ENCODE results near the gene EIF3F.

The EIF3F gene

GRCh38 chr11:8036002-8036802 lies 49.1 kb downstream of the EIF3F start:
- no peak overlapping the region for H3K9ac ChIP-seq (ENCODE audit: low read depth, low read length)
- H3K27ac ChIP-seq (ENCODE audit: low read length), result no peak overlapping the region

GRCh38 chr11:8036986-8037385 lies 49.8 kb downstream of the EIF3F start:
- Histone ChIP-seq H3K27me3 (ENCODE audit: insufficient read depth, low read length) (peaks cover 18% of the 10 kb centered on the region), H3K9ac (ENCODE audit: low read depth, low read length) (no peak overlapping the region), H3K27ac (ENCODE audit: low read length) (no peak overlapping the region), H3K9me3 (ENCODE audit: insufficient read depth, low read depth, low read length) (no peaks in the 10 kb centered on the region), H3K4me3 (ENCODE audit: low read length) (no peak overlapping the region), H3K36me3 (ENCODE audit: insufficient read depth, low read depth, low read length) (no peaks in the 10 kb centered on the region), H3K4me1 (ENCODE audit: insufficient read depth, low read length) (no peaks in the 10 kb centered on the region)

More at GRCh38 chr11:8036002-8036802, 49.1 kb downstream of the EIF3F start:
- Histone ChIP-seq H3K4me1 (ENCODE audit: insufficient read depth, low read length) (no peaks in the 10 kb centered on the region), H3K27me3 (ENCODE audit: insufficient read depth, low read length) (peaks cover 18% of the 10 kb centered on the region), H3K36me3 (ENCODE audit: insufficient read depth, low read depth, low read length) (no peaks in the 10 kb centered on the region), H3K9me3 (ENCODE audit: insufficient read depth, low read depth, low read length) (no peaks in the 10 kb centered on the region), H3K4me3 (ENCODE audit: low read length) (no peak overlapping the region)

- H3K36me3 ChIP-seq (ENCODE audit: insufficient read depth, low read depth, low read length), result no peaks in the 10 kb centered on the region
- no peak overlapping the region for H3K4me3 ChIP-seq (ENCODE audit: low read length)
- H3K27me3 ChIP-seq (ENCODE audit: insufficient read depth, low read length), result 0 out of 2 replicates have a peak, but pooled peaks cover 6% of the 10 kb centered on the region
- no peaks in the 10 kb centered on the region for H3K4me1 ChIP-seq (ENCODE audit: insufficient read depth, low read length)
- no peak overlapping the region for H3K27ac ChIP-seq (ENCODE audit: low read length)
- no peak overlapping the region for H3K9ac ChIP-seq (ENCODE audit: low read depth, low read length)
- H3K9me3 ChIP-seq (ENCODE audit: insufficient read depth, low read depth, low read length), result no peaks in the 10 kb centered on the region
Observed at GRCh38 chr11:8038393-8038792, 51.3 kb downstream of the EIF3F start.

GRCh38 chr11:8038811-8039529 lies 51.8 kb downstream of the EIF3F start:
- H3K27me3 ChIP-seq (ENCODE audit: insufficient read depth, low read length), result 0 out of 2 replicates have a peak, but pooled peaks cover 6% of the 10 kb centered on the region

GRCh38 chr11:8039530-8040260 lies 52.6 kb downstream of the EIF3F start:
- Histone ChIP-seq H3K27me3 (ENCODE audit: insufficient read depth, low read length) (0 out of 2 replicates have a peak, but pooled peaks cover 6% of the 10 kb centered on the region), H3K9me3 (ENCODE audit: insufficient read depth, low read depth, low read length) (no peaks in the 10 kb centered on the region), H3K4me1 (ENCODE audit: insufficient read depth, low read length) (no peaks in the 10 kb centered on the region), H3K27ac (ENCODE audit: low read length) (no peak overlapping the region), H3K36me3 (ENCODE audit: insufficient read depth, low read depth, low read length) (no peaks in the 10 kb centered on the region), H3K9ac (ENCODE audit: low read depth, low read length) (no peak overlapping the region), H3K4me3 (ENCODE audit: low read length) (no peak overlapping the region)

More at GRCh38 chr11:8038811-8039529, 51.8 kb downstream of the EIF3F start:
- Histone ChIP-seq H3K36me3 (ENCODE audit: insufficient read depth, low read depth, low read length) (no peaks in the 10 kb centered on the region), H3K4me3 (ENCODE audit: low read length) (no peak overlapping the region), H3K4me1 (ENCODE audit: insufficient read depth, low read length) (no peaks in the 10 kb centered on the region), H3K9me3 (ENCODE audit: insufficient read depth, low read depth, low read length) (no peaks in the 10 kb centered on the region), H3K9ac (ENCODE audit: low read depth, low read length) (no peak overlapping the region), H3K27ac (ENCODE audit: low read length) (no peak overlapping the region)

- Histone ChIP-seq H3K27ac (ENCODE audit: low read length) (no peak overlapping the region), H3K4me3 (ENCODE audit: low read length) (no peak overlapping the region), H3K27me3 (ENCODE audit: insufficient read depth, low read length) (0 out of 2 replicates have a peak, but pooled peaks cover 6% of the 10 kb centered on the region)
Observed at GRCh38 chr11:8040261-8040920, 53.3 kb downstream of the EIF3F start.

GRCh38 chr11:8040921-8041285 lies 53.8 kb downstream of the EIF3F start:
- Histone ChIP-seq H3K36me3 (ENCODE audit: insufficient read depth, low read depth, low read length) (no peaks in the 10 kb centered on the region), H3K27me3 (ENCODE audit: insufficient read depth, low read length) (0 out of 2 replicates have a peak, but pooled peaks cover 6% of the 10 kb centered on the region), H3K4me1 (ENCODE audit: insufficient read depth, low read length) (no peaks in the 10 kb centered on the region), H3K9me3 (ENCODE audit: insufficient read depth, low read depth, low read length) (no peaks in the 10 kb centered on the region), H3K4me3 (ENCODE audit: low read length) (no peak overlapping the region), H3K27ac (ENCODE audit: low read length) (no peak overlapping the region), H3K9ac (ENCODE audit: low read depth, low read length) (no peak overlapping the region)

More at GRCh38 chr11:8040261-8040920, 53.3 kb downstream of the EIF3F start:
- Histone ChIP-seq H3K36me3 (ENCODE audit: insufficient read depth, low read depth, low read length) (no peaks in the 10 kb centered on the region), H3K9ac (ENCODE audit: low read depth, low read length) (no peak overlapping the region), H3K4me1 (ENCODE audit: insufficient read depth, low read length) (no peaks in the 10 kb centered on the region), H3K9me3 (ENCODE audit: insufficient read depth, low read depth, low read length) (no peaks in the 10 kb centered on the region)

GRCh38 chr11:8041576-8041975 lies 54.4 kb downstream of the EIF3F start:
- Histone ChIP-seq H3K9me3 (ENCODE audit: insufficient read depth, low read depth, low read length) (no peaks in the 10 kb centered on the region), H3K27me3 (ENCODE audit: insufficient read depth, low read length) (0 out of 2 replicates have a peak, but pooled peaks cover 4% of the 10 kb centered on the region), H3K4me1 (ENCODE audit: insufficient read depth, low read length) (no peaks in the 10 kb centered on the region), H3K9ac (ENCODE audit: low read depth, low read length) (no peak overlapping the region), H3K4me3 (ENCODE audit: low read length) (no peak overlapping the region), H3K36me3 (ENCODE audit: insufficient read depth, low read depth, low read length) (no peaks in the 10 kb centered on the region), H3K27ac (ENCODE audit: low read length) (no peak overlapping the region)

- H3K27me3 ChIP-seq (ENCODE audit: insufficient read depth, low read length), result no peaks in the 10 kb centered on the region
- H3K4me1 ChIP-seq (ENCODE audit: insufficient read depth, low read length), result no peaks in the 10 kb centered on the region
- no peak overlapping the region for H3K9ac ChIP-seq (ENCODE audit: low read depth, low read length)
- no peak overlapping the region for H3K4me3 ChIP-seq (ENCODE audit: low read length)
- no peaks in the 10 kb centered on the region for H3K9me3 ChIP-seq (ENCODE audit: insufficient read depth, low read depth, low read length)
- H3K36me3 ChIP-seq (ENCODE audit: insufficient read depth, low read depth, low read length), result no peaks in the 10 kb centered on the region
- H3K27ac ChIP-seq (ENCODE audit: low read length), result no peak overlapping the region
Observed at GRCh38 chr11:8043756-8044155, 56.6 kb downstream of the EIF3F start.

GRCh38 chr11:8045839-8046238 lies 58.7 kb downstream of the EIF3F start:
- Histone ChIP-seq H3K9me3 (ENCODE audit: insufficient read depth, low read depth, low read length) (no peaks in the 10 kb centered on the region), H3K4me3 (ENCODE audit: low read length) (no peak overlapping the region), H3K9ac (ENCODE audit: low read depth, low read length) (no peak overlapping the region), H3K27ac (ENCODE audit: low read length) (no peak overlapping the region), H3K36me3 (ENCODE audit: insufficient read depth, low read depth, low read length) (no peaks in the 10 kb centered on the region), H3K4me1 (ENCODE audit: insufficient read depth, low read length) (no peaks in the 10 kb centered on the region), H3K27me3 (ENCODE audit: insufficient read depth, low read length) (no peaks in the 10 kb centered on the region)

- no peaks in the 10 kb centered on the region for H3K27me3 ChIP-seq (ENCODE audit: insufficient read depth, low read length)
- H3K36me3 ChIP-seq (ENCODE audit: insufficient read depth, low read depth, low read length), result no peaks in the 10 kb centered on the region
- no peak overlapping the region for H3K4me3 ChIP-seq (ENCODE audit: low read length)
- H3K27ac ChIP-seq (ENCODE audit: low read length), result no peak overlapping the region
- no peaks in the 10 kb centered on the region for H3K9me3 ChIP-seq (ENCODE audit: insufficient read depth, low read depth, low read length)
- H3K9ac ChIP-seq (ENCODE audit: low read depth, low read length), result no peak overlapping the region
- no peaks in the 10 kb centered on the region for H3K4me1 ChIP-seq (ENCODE audit: insufficient read depth, low read length)
Observed at GRCh38 chr11:8047382-8047781, 60.2 kb downstream of the EIF3F start.
